Measurements from ENCODE around the gene RAB13. TPM values are rescaled to one million over a fixed set of nuclear protein-coding genes. Genes with fewer than 3 reads are reported as not detected.

Gene RAB13
- total RNA-seq, 4 donors from 2014 or later, result 40.1 to 97.9 (median 64.1) TPM

- TF ChIP-seq, protein P1, sequence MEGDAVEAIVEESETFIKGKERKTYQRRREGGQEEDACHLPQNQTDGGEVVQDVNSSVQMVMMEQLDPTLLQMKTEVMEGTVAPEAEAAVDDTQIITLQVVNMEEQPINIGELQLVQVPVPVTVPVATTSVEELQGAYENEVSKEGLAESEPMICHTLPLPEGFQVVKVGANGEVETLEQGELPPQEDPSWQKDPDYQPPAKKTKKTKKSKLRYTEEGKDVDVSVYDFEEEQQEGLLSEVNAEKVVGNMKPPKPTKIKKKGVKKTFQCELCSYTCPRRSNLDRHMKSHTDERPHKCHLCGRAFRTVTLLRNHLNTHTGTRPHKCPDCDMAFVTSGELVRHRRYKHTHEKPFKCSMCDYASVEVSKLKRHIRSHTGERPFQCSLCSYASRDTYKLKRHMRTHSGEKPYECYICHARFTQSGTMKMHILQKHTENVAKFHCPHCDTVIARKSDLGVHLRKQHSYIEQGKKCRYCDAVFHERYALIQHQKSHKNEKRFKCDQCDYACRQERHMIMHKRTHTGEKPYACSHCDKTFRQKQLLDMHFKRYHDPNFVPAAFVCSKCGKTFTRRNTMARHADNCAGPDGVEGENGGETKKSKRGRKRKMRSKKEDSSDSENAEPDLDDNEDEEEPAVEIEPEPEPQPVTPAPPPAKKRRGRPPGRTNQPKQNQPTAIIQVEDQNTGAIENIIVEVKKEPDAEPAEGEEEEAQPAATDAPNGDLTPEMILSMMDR (IDR thresholded peaks at IDR 0.05; ENCODE audit: low read depth), result no peak
These were observed 15.8 kb downstream of the RAB13 start for GRCh38 chr1:153970346-153970745.

DNA sequence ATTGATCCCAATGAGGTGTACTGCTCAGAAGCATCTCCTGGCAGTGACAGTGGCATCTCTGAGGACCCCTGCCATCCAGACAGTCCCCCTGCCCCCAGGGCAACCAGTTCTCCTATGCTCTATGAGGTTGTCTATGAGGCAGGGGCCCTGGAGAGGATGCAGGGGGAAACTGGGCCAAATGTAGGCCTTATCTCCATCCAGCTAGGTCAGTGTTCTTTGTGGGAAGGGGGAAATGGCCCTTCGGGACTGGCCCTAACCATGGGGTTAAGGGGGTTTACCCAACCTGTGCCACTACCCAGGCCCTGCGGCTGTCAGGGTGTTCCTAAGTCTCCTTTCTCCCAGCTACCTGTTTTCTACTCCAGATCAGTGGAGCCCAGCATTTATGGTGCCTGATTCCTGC is 17.2 kb downstream of the RAB13 start:
- TF ChIP-seq, protein P1 (IDR thresholded peaks at IDR 0.05; ENCODE audit: low read depth), result no peak

DNA sequence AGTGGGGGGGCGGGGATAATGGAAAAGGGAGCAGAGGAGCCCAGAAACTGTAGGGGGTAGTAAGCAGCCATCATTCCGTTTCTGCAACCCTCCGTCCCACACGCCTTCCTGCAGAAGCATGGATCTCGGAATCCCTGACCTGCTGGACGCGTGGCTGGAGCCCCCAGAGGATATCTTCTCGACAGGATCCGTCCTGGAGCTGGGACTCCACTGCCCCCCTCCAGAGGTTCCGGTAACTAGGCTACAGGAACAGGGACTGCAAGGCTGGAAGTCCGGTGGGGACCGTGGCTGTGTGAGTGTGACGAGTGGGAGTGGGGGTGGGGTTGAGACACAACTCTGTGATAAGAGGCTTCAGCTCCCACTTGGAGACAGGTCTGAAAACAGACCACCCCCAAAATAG is 17.7 kb downstream of the RAB13 start:
- TF ChIP-seq, protein P1 (IDR thresholded peaks at IDR 0.05; ENCODE audit: low read depth), result no peak

GRCh38 chr1:153968000-153968363 is 18.2 kb downstream of the RAB13 start:
- TF ChIP-seq, protein P1 (IDR thresholded peaks at IDR 0.05; ENCODE audit: low read depth), result no peak

DNA sequence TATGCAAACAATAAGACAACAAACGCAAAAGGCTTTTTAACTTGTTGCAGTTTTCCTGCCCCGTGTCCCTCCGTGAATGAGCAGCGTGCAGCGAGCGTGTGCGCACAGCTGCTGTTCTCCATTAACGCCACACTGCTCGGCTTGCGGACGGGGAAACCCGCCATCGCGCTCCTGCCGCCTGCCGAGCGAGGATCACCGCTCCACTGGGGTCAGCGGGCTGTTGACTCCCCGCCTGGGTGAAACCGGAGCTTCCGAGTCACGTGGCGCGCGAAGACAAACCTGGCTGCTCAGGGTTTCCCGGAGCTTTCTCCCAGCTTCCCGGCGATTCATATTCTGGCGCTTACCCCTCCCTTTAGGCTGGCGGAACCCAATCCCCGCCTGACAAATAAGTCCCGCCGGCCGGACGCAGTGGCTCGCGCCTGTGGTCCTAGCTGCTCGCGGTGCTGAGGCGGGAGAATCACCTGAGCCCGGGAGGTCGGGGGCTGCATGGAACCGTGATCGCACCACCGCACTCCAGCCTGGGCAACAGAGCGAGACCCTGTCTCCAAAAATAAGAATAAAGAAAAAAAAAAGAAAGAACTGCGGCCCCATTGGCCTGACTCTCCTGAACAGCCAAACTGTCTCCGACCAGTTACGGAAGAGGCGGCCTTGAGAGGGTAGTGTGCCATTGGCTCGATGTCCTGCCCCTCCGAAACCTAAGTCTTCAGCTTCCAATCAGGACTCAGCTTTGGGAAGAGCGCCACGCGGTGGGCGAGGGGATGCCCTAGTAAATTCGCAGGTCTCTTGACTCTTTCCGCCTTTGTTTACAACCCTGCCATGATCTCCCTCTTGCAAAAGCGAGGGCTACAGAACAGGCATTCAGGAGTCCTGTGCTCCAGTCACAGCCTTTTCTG is 18.8 kb downstream of the RAB13 start, which contains the start of gene CREB3L4:
Gene CREB3L4, plus strand, starts transcription at position 796 of the 893 bp plus-strand sequence. CDS start 624 bp downstream, outside the sequence.
- TF ChIP-seq, protein P1 (IDR thresholded peaks at IDR 0.05; ENCODE audit: low read depth), result no peak

- TF ChIP-seq, protein P1 (IDR thresholded peaks at IDR 0.05; ENCODE audit: low read depth), result no peak
These were observed 22.2 kb downstream of the RAB13 start for GRCh38 chr1:153963850-153964331.

DNA sequence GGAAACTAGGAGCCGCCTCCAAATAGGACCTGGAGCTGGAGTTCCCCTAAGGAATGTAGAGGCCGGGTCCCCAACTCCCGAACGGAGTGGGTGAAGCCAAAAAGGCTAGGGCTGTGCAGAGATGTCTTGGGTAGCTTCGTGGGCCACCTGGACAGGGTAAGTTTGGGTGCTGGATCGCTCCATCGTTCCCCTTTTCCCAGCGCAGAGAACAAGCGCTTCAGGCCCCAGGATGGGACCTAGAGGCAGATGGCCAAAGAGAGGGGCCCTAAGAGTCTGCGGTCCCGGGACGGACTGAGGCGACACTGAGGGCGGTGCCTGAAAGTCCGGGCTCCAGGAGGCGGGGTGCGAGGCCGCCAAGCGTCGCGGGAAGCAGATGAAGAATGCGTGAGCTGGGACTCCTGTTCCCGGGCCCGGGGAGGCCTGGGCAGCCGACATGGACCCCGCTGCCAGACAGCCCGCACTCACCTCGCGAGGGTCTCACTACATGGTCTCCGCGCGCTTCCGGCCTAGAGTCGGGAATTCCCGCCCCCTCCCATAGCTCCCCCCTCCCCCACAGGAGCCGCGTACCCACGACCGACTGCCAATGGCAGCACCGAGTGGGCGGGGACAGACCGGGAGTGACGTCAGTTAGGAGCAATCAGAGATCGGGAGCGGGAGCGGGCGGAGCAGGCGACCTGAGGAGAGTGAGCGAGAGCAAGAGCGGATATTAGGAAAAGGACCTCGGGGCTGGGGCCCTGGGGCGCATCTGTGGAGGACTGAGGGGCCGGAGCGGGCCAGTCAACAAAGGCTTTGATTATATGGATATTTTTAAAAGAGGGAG is 22.9 kb downstream of the RAB13 start, which contains the start of gene SLC39A1:
Gene SLC39A1, minus strand, starts transcription at position 508 of the 820 bp plus-strand sequence. CDS start 822 bp downstream, outside the sequence.
- TF ChIP-seq, protein P1 (IDR thresholded peaks at IDR 0.05; ENCODE audit: low read depth), result no peak

Data from subcutaneous adipose tissue (tissue), 4 donors.